Caco-2 (cell line): Measurements from ENCODE around the gene POLR3H. TPM values are rescaled to one million over a fixed set of nuclear protein-coding genes. Genes with fewer than 3 reads are reported as not detected.
A peak's percentile ranks its signal among the peaks of the same experiment; 100 is the strongest.

Source experiments
- BruUV-seq: library from RNA; stranded (reverse); fragments of 400-500 nt; replicated peaks from 2 replicates; lab custom pipeline; 2021; lab: Mats Ljungman, UMichigan
- CTCF ChIA-PET: fragments of 300-600 bp; sonication (Branson Sonifier 250); formaldehyde crosslinking; loops from one replicate; lab custom pipeline; 2022; ENCODE audit warnings: antibody characterized with exemption; lab: Charles Lee
- POLR2A ChIA-PET: fragments of 300-600 bp; sonication (Branson Sonifier 250); formaldehyde crosslinking; loops from one replicate; lab custom pipeline; 2022; ENCODE audit warnings: antibody characterized with exemption; lab: Charles Lee
- DNase-seq, 2 experiments: peaks; one replicate each; pipeline versions ENCODE4 v3.0.0 to v3.0.0-alpha.2; 2020 to 2022
- H3K27me3 ChIP-seq: replicated peaks from 2 replicates; pipeline ENCODE4 v1.6.0; 2011; ENCODE audit warnings: low read length; ENCODE audit not compliant: control insufficient read depth, insufficient read depth
- H3K36me3 ChIP-seq: 2 replicates; pipeline ENCODE4 v1.5.1; 2011; ENCODE audit warnings: low read length; ENCODE audit not compliant: control insufficient read depth, insufficient read depth
- H3K4me1 ChIP-seq: fragments of 250-450 bp; sonication (Bioruptor Pico); 2 replicates; pipeline ENCODE4 v1.5.1; 2020; ENCODE audit warnings: mild to moderate bottlenecking
- H3K4me3 ChIP-seq: 2 replicates; pipeline ENCODE4 v1.5.1; 2011; ENCODE audit warnings: low read depth, mild to moderate bottlenecking, control low read depth, low read length
- H3K9me3 ChIP-seq: fragments of 250-450 bp; sonication (Bioruptor Pico); 2 replicates; pipeline ENCODE4 v1.5.1; 2020; ENCODE audit warnings: mild to moderate bottlenecking, moderate library complexity
- H3K27ac Mint-ChIP-seq: one replicate; pipeline ENCODE4 v1.8.0; 2022; ENCODE audit warnings: mixed read lengths; ENCODE audit not compliant: unreplicated experiment
- H3K27me3 Mint-ChIP-seq: one replicate; pipeline ENCODE4 v1.8.0; 2022; ENCODE audit warnings: mixed read lengths; ENCODE audit not compliant: insufficient read depth, unreplicated experiment
- H3K36me3 Mint-ChIP-seq: one replicate; pipeline ENCODE4 v1.8.0; 2022; ENCODE audit warnings: mild to moderate bottlenecking, mixed read lengths; ENCODE audit not compliant: insufficient read depth, unreplicated experiment
- H3K4me1 Mint-ChIP-seq: one replicate; pipeline ENCODE4 v1.8.0; 2022; ENCODE audit warnings: low read depth, mixed read lengths; ENCODE audit not compliant: unreplicated experiment
- H3K4me3 Mint-ChIP-seq: one replicate; pipeline ENCODE4 v1.8.0; 2022; ENCODE audit warnings: mild to moderate bottlenecking, moderate library complexity, mixed read lengths; ENCODE audit not compliant: unreplicated experiment
- H3K9me3 Mint-ChIP-seq: one replicate; pipeline ENCODE4 v1.8.0; 2022; ENCODE audit warnings: mixed read lengths; ENCODE audit not compliant: unreplicated experiment
- CTCF ChIP-seq, 2 experiments: fragments of 200-600 bp in 1 of 2; IDR thresholded peaks; 1 replicate in 1 of 2; 2 replicates in 1 of 2; pipeline versions ENCODE4 v1.5.1 to v1.8.0; 2011 to 2022; ENCODE audit warnings: antibody characterized with exemption in 1 of 2, control low read depth in 1 of 2, inconsistent platforms in 1 of 2, low read depth in 1 of 2, low read length in 1 of 2, mild to moderate bottlenecking in 1 of 2, moderate library complexity in 1 of 2; ENCODE audit not compliant: insufficient read depth in 1 of 2, severe bottlenecking in 1 of 2, unreplicated experiment in 1 of 2
- intact Hi-C: fragments of 100-400 bp; cut with micrococcal nuclease; formaldehyde crosslinking; loops from one replicate; pipeline ENCODE4 v1.10.0; 2022; ENCODE audit not compliant: unreplicated experiment
- total RNA-seq: library from RNA; stranded (reverse); gene quantifications from 2 replicates; pipeline ENCODE4 v1.2.3, GENCODE V29; 2022

POLR3H gene
- total RNA-seq, 1 experiment from 2014 or later, result 42.2 TPM

GRCh38 chr22:41487037-41487935, 57.0 kb downstream of the POLR3H start:
- Histone ChIP-seq H3K4me3 (no peak overlapping the region), H3K36me3 (no peaks in the 10 kb centered on the region), H3K9me3 (no peaks in the 10 kb centered on the region), H3K4me1 (peaks cover 26% of the 10 kb centered on the region), H3K27me3 (no peaks in the 10 kb centered on the region)
- Mint-ChIP-seq H3K27me3 (no peaks in the 10 kb centered on the region), H3K4me3 (no peak overlapping the region), H3K9me3 (no peaks in the 10 kb centered on the region), H3K4me1 (peaks cover 16% of the 10 kb centered on the region), H3K36me3 (no peaks in the 10 kb centered on the region), H3K27ac (peak overlapping the region; percentile 46)
- ChIA-PET POLR2A (no interaction called here), CTCF (interaction anchor here (0.9 kb wide), 1 partner anchor 19 kb away, joined by 3 read pairs; the partner anchor contains the start of genes ACO2 and PHF5A)
- TF ChIP-seq CTCF (IDR thresholded peaks at IDR 0.05; ENCODE audit: insufficient read depth in 1 of 2, low read depth in 1 of 2, low read length in 1 of 2, severe bottlenecking in 1 of 2, unreplicated experiment in 1 of 2), result no peak
- BruUV-seq, result no TSS peak
- no peak for DNase-seq
- intact Hi-C loops, result no loop called here

- DNase-seq, result no peak
- Histone ChIP-seq H3K4me1 (peaks cover 26% of the 10 kb centered on the region), H3K4me3 (no peak overlapping the region), H3K9me3 (no peaks in the 10 kb centered on the region), H3K27me3 (no peaks in the 10 kb centered on the region), H3K36me3 (no peaks in the 10 kb centered on the region)
- intact Hi-C loops, result no loop called here
- POLR2A ChIA-PET, result no interaction called here
- Mint-ChIP-seq H3K4me3 (no peak overlapping the region), H3K36me3 (no peaks in the 10 kb centered on the region), H3K4me1 (peaks cover 16% of the 10 kb centered on the region), H3K27ac (no peak overlapping the region), H3K27me3 (no peaks in the 10 kb centered on the region), H3K9me3 (no peaks in the 10 kb centered on the region)
- CTCF ChIA-PET, result interaction anchor here (0.7 kb wide), 2 partner anchors 93 to 1991 kb away, joined by 3 to 4 read pairs; no protein-coding TSS in a partner anchor
- TF ChIP-seq CTCF (IDR thresholded peaks at IDR 0.05; ENCODE audit: insufficient read depth in 1 of 2, low read depth in 1 of 2, low read length in 1 of 2, severe bottlenecking in 1 of 2, unreplicated experiment in 1 of 2), result no peak
- BruUV-seq, result no TSS peak
Observed at GRCh38 chr22:41485033-41485432, 59.2 kb downstream of the POLR3H start.

- Histone ChIP-seq H3K9me3 (no peaks in the 10 kb centered on the region), H3K4me3 (no peak overlapping the region), H3K4me1 (peaks cover 14% of the 10 kb centered on the region), H3K27me3 (no peaks in the 10 kb centered on the region), H3K36me3 (no peaks in the 10 kb centered on the region; the same call in 1 of the 2 replicates)
- intact Hi-C loops, result no loop called here
- Mint-ChIP-seq H3K27me3 (no peaks in the 10 kb centered on the region), H3K9me3 (no peaks in the 10 kb centered on the region), H3K27ac (no peak overlapping the region), H3K4me1 (peaks cover 9% of the 10 kb centered on the region), H3K4me3 (no peak overlapping the region), H3K36me3 (peaks cover 5% of the 10 kb centered on the region)
- POLR2A ChIA-PET, result no interaction called here
- no peak for DNase-seq
- BruUV-seq, result no TSS peak
- TF ChIP-seq CTCF (IDR thresholded peaks at IDR 0.05; ENCODE audit: insufficient read depth in 1 of 2, low read depth in 1 of 2, low read length in 1 of 2, severe bottlenecking in 1 of 2, unreplicated experiment in 1 of 2), result no peak
- CTCF ChIA-PET, result no interaction called here
Observed at GRCh38 chr22:41482319-41482935, 61.8 kb downstream of the POLR3H start.
